ENCODE measurements around the gene TMEM258. TPM values are rescaled to one million over a fixed set of nuclear protein-coding genes. Genes with fewer than 3 reads are reported as not detected.

Gene TMEM258
- total RNA-seq, 1 donor from 2014 or later: 62.4 TPM

DNA sequence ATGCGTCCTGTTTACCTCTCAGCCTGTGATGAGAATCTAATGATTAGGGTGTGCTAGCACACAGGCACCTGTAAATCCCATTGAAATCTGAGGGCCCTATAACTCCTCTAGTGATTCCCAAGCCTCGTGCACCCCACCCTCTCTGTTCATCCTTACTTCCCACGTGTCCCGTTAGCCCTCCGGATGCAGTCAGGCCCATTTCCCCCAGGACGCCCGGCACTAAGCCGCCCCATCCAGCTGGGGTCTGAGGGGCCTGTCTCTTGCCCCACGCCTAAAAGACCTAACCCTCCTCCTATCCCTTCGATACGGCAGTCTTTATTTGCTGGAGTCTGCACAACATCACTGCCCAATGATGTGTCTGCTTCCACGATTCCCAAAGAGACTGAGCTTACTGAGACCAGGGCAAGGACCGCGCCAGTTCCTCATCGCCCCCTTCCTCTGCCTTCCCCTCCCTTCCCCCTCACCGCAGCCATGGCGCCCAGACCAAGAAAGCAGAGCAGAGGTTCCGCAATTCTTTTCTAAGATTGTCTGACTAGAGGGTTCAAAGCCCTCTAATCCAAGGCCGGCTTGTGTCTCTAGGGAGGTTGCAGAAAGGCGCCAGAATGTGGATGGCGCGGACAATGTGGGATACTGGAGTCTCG lies 34.7 kb upstream of the TMEM258 start:
- DNase-seq (ENCODE audit: low spot score in 2 of 2) (peak in 1 of 2 donors; percentile 22), FAIRE-seq (no peak)

GRCh38 chr11:61820174-61820573 lies 27.8 kb upstream of the TMEM258 start:
- no peak for DNase-seq (ENCODE audit: low spot score in 2 of 2)
- FAIRE-seq: no peak

GRCh38 chr11:61817471-61818202 lies 25.2 kb upstream of the TMEM258 start:
- DNase-seq (ENCODE audit: low spot score in 2 of 2) (peak in 1 of 2 donors; percentile 19), FAIRE-seq (no peak)

- FAIRE-seq (no peak), DNase-seq (ENCODE audit: low spot score in 2 of 2) (peak; percentile 93 to 95)
These were observed 24.5 kb upstream of the TMEM258 start, which contains the start of gene FADS1 for GRCh38 chr11:61816736-61817455. TSS of gene FADS1 (minus strand) at chr11:61817003. CDS start at chr11:61816929, 74 bp downstream.

GRCh38 chr11:61815790-61816735 lies 23.7 kb upstream of the TMEM258 start:
- FAIRE-seq: no peak
- DNase-seq (ENCODE audit: low spot score in 2 of 2): peak; percentile 55 to 67

DNA sequence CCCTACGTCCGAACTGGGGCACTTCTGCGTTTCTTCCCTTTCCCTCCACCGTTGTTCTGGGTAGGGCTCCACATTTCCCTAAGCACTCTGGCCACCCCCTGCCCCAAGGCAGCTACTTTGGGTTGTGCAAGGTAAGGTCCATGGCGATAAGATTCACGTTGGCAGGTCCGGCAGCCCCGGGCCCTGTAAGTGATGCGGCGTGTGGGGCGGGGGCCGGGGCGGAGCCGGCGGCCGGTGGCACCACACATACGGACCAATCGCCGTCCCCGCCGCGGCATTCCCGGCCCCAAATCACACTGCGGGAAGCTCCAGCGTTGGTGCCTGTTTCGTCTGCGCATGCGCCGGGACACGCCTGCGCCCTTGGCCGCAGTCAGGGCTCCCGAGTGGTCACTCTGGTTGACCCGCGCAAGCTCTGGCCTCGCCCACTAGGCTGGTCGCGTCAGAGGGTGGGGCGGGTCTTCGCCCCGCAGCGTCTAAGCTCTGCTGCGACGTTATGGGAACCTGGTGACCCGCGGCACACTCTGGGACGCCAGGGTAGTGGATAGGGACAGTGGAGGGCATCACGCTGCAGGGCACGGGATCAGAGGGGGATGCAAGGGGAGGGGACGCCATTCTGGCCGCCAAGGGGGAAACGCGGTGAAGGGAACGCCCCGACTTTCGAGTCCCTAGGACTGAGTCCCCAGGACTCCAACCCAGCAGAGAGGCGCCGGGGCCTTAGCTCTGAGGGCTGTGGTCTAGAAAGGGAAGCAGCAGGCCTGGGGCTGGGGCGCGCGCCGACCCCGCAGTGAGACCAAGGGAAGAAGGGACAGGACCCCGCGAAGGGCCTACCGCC lies 22.8 kb upstream of the TMEM258 start:
- DNase-seq (ENCODE audit: low spot score in 2 of 2) (peak; percentile 95 to 97), FAIRE-seq (no peak)

GRCh38 chr11:61814247-61814957 lies 22.0 kb upstream of the TMEM258 start:
- peak in 1 of 2 donors; percentile 44 for DNase-seq (ENCODE audit: low spot score in 2 of 2)
- FAIRE-seq: no peak

DNA sequence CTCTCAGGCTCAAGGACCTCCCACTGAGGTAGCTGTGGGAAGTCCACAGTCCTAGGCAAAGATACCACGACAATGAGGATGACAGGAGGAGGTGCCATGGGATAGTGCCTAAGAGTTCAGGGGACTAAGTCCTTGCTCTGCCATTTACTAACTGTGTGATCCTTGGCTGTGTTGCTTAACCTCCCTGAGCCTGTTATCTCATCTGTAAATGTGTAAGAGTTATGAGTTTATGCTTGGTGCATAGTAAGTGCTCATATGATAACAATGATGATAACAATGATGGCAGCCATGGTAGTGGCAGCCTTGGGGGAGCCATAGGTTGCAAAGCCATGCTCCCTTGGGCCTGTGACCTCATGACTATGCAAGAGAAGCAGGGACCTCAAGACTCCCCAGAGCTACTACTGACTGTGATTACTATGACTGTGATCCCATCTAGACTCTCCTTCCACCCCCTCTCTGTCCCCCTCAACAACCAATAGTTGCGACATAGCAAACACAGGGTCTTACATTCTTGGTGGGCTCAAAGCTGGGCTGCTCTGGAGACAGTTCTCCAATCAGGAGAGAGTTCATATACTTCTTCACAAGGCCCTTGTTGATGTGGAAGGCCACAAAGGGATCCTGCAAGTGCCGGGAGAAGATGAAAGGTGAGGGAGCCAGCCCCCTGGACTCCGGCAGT lies 20.5 kb upstream of the TMEM258 start:
- DNase-seq (ENCODE audit: low spot score in 2 of 2): no peak
- FAIRE-seq: no peak

DNA sequence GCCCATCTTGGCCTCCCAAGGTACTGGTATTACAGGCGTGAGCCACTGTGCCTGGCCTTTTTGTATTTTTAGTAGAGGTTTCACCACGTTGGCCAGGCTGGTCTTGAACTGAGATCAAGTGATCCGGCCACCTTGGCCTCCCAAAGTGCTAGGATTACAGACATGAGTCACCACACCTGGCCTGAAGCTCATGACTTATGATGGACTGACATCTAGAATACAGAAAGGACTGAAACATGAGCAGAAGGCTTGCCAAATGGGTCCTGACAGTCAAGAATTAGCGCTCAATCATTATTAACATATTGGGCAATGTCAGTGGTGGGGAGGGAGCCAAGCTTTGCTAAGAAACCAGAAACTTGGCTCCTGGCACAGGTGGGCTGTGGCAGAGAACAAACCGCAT lies 19.4 kb upstream of the TMEM258 start:
- DNase-seq (ENCODE audit: low spot score in 2 of 2) (no peak), FAIRE-seq (no peak)

DNA sequence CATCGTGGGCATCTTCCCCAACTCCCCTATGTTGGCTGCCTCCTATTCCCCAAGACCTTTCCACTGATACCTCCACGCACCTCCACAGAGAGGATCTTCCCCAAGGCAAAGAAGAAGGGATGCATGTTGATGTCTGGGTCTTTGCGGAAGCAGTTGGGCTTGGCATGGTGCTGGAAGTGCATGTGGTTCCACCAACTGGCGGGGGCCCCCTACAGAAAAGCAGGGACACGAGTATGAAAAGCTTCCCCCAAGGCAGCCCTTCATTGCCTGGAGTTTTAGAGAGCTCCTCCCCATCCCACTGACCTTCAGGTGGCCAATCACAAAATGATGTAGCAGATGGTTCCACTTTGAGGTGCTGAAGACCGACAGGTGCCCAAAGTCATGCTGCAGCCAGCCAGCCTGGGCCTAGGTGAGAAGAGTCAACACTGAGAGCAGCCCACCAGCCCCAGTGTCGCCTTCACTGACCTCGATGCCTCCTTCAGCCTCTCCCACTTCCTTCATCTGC lies 18.3 kb upstream of the TMEM258 start:
- DNase-seq (ENCODE audit: low spot score in 2 of 2): no peak
- FAIRE-seq: no peak

DNA sequence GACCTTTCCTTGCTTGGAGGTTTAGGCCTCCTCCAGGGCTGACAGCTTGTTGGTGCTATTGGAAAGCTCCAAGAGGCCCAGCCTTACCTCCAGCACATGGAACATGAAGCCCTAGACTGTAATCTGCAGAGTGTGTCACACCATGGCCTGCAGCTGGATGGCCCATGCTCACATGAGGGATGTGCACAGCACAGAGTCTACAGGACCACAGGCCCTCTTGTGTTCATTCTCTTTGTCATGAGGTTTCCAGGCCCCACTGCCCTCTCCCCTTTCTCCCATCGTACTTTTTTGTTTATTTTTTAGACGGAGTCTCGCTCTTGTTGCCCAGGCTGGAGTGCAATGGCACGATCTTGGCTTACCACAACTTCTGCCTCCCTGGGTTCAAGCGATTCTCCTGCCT lies 14.4 kb upstream of the TMEM258 start:
- no peak for DNase-seq (ENCODE audit: low spot score in 2 of 2)
- no peak for FAIRE-seq

DNA sequence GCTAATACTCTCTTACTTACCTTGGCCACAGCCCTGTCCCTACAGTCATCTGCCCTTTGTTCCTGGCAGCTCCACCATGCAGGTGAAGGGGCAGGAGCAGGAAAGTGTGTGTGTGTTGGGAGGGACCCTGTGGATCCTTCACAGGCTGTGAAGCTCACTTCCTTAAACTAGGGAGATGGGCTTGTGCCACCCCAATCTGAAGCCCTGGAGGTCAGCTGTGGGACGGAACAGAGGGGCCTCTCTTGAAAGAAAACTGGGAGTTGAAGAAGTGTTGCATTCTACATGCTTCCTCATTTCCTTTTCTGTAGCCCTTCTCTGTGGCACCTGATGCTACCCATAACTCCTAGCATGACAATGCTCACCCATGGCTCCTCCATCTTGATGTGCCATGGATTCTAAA lies 12.7 kb upstream of the TMEM258 start:
- FAIRE-seq: no peak

DNA sequence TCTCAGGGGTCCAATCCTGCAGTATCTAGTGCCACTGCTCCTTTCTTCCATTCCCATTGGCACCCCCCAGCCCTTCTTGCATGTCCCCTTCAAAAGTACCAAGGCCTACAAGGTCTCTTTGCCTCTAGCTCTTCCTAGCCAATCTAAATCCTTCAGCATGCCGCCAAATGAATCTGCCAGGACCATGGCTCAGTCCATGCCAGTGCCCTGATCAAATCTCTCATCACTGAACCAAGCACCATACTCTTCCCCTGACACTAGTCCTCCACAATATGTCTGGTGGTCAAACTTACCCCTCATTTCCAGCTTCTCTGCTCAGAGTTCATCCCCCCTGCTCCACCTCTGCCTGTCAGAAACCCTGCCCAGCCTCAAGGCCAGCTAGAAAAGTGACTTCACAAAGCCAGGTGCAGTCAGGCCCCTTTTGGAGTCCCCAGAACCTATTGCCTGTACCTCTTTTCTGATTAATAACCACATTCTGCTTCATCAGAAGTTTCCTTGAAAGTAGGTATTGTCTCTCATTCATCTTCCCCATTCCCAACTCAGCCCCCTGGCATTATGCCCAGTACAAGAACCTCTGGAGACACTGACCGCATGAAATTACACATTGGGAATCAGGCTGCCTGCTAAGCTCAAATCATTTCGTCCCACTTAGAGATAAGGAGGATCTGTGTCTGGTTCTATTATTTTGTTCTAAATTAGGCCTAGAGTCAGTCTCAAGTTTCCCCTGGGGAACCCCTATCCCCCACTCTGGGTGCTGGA lies 11.7 kb upstream of the TMEM258 start:
- FAIRE-seq: no peak
- DNase-seq (ENCODE audit: low spot score in 2 of 2): no peak

More for the DNA sequence above, 12.7 kb upstream of the TMEM258 start:
- no peak for DNase-seq (ENCODE audit: low spot score in 2 of 2)

GRCh38 chr11:61802605-61803004 lies 10.2 kb upstream of the TMEM258 start:
- DNase-seq (ENCODE audit: low spot score in 2 of 2) (no peak), FAIRE-seq (no peak)

DNA sequence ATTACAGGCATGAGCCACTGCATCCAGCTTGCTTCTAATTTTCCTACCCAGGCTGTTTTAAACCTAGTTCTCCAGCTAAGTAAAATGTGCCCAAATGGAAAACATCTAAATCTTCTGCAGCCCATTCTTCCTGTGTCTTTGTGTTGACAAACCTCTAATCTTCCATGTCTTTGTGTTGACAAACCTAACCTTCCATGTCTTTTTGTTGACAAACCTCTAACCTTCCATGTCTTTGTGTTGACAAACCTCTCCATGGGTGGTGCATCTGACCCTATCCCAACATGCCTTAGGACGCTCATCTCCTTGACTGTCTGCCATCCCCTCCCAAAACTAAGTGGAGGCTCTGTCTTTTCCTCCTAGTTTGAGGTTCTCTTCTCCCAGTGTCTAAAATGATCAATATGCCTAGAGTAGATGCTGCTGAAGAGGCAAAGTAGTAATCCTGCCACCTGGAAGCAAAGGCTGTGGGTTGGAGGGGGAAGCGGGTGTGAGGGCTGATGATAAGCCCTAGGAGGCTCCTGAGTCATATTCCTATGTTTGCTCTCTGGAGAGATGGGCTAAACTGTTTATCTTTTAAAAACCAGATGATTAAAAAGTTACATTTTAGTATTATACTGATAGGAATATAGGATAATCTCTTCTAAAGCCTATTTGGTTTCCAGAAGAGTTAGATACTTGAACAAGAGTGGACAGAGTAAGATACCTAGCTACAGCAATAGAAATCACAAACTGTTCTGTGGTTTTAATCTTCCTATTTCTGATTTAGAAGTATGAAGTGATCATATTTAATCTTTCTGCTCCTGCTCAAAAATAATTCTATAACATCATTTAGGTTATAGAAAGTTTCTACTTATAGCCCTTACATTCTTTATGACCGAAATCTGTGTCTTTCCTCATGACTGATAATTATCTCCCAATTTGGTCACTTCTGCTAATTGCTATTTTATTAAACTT lies 8.2 kb upstream of the TMEM258 start:
- DNase-seq (ENCODE audit: low spot score in 2 of 2): no peak

GRCh38 chr11:61799665-61800284 lies 7.4 kb upstream of the TMEM258 start:
- FAIRE-seq (no peak), DNase-seq (ENCODE audit: low spot score in 2 of 2) (no peak)

More for the DNA sequence above, 8.2 kb upstream of the TMEM258 start:
- FAIRE-seq: no peak

All from frontal cortex (tissue), 4 donors.